Endothelial cell of umbilical vein (primary cell): ENCODE data around the gene ZNF124. TPM values are rescaled to one million over a fixed set of nuclear protein-coding genes. Genes with fewer than 3 reads are reported as not detected.

Experiments
- BruUV-seq: library from RNA; stranded (reverse); fragments of 400-500 nt; replicated peaks from 2 replicates; lab custom pipeline; 2021; lab: Mats Ljungman, UMichigan
- CTCF ChIA-PET: fragments of 300-600, 350-600 bp; sonication (Branson Sonifier 250); formaldehyde crosslinking; loops from one replicate; lab custom pipeline; 2021; ENCODE audit warnings: antibody characterized with exemption, inconsistent platforms; lab: Charles Lee
- POLR2A ChIA-PET: fragments of 300-600, 350-600 bp; sonication (Branson Sonifier 250); formaldehyde crosslinking; loops from one replicate; lab custom pipeline; 2021; ENCODE audit warnings: antibody characterized with exemption, inconsistent platforms; lab: Charles Lee
- DNase-seq: peaks from one replicate; pipeline ENCODE4 v3.0.0-alpha.2; 2011; ENCODE audit warnings: low read depth, low spot score
- FAIRE-seq: peaks from 2 replicates; lab custom pipeline; 2011; peaks lifted over from hg19 to GRCh38; lab: Jason Lieb, UNC
- H2AFZ ChIP-seq: 2 replicates; pipeline ENCODE4 v1.6.0; 2012; ENCODE audit warnings: low read depth, low read length, control low read depth, inconsistent platforms
- H3K27ac ChIP-seq: 2 replicates; pipeline ENCODE4 v1.5.1; 2011; ENCODE audit warnings: low read depth, mild to moderate bottlenecking, control low read depth, low read length, moderate library complexity; ENCODE audit not compliant: insufficient read depth
- H3K27me3 ChIP-seq, 2 experiments: 2 replicates each; pipeline versions ENCODE4 v1.6.0 to v1.6.1; 2011; ENCODE audit warnings: low read length in 2 of 2, mixed read lengths in 1 of 2; ENCODE audit not compliant: control insufficient read depth in 2 of 2, insufficient read depth in 2 of 2
- H3K36me3 ChIP-seq, 2 experiments: 2 replicates in 1 of 2; 3 replicates in 1 of 2; pipeline ENCODE4 v1.5.1; 2011; ENCODE audit warnings: low read length in 2 of 2, mild to moderate bottlenecking in 1 of 2, moderate library complexity in 1 of 2; ENCODE audit not compliant: control insufficient read depth in 2 of 2, insufficient read depth in 2 of 2; ENCODE audit errors: extremely low read depth in 1 of 2
- H3K4me1 ChIP-seq: 3 replicates; pipeline ENCODE4 v1.5.1; 2011; ENCODE audit warnings: mild to moderate bottlenecking, low read length; ENCODE audit not compliant: control insufficient read depth, insufficient read depth; ENCODE audit errors: extremely low read depth
- H3K4me2 ChIP-seq: 2 replicates; pipeline ENCODE4 v1.6.1; 2011; ENCODE audit warnings: low read length, control low read depth, mixed read lengths; ENCODE audit not compliant: insufficient read depth
- H3K4me3 ChIP-seq, 3 experiments: fragments of 200-600 bp in 1 of 3; sonication (generic), shearing (Covaris generic) in 1 of 3; replicated peaks in 1 of 3; 2 replicates each; pipeline ENCODE4 v1.5.1; 2011 to 2016; ENCODE audit warnings: control low read depth in 3 of 3, low read length in 3 of 3, mild to moderate bottlenecking in 2 of 3, inconsistent platforms in 1 of 3, low read depth in 1 of 3, moderate library complexity in 1 of 3; ENCODE audit not compliant: insufficient read depth in 1 of 3
- H3K79me2 ChIP-seq: 2 replicates; pipeline ENCODE4 v1.6.0; 2012; ENCODE audit warnings: low read length, inconsistent platforms; ENCODE audit not compliant: control insufficient read depth, insufficient read depth
- H3K9ac ChIP-seq: replicated peaks from 2 replicates; pipeline ENCODE3; 2011; ENCODE audit warnings: low read length, control low read depth; ENCODE audit not compliant: insufficient read depth; ENCODE audit errors: extremely low read depth
- H3K9me1 ChIP-seq: replicated peaks from 3 replicates; pipeline ENCODE4 v1.6.0; 2011; ENCODE audit warnings: mild to moderate bottlenecking, low read length; ENCODE audit not compliant: control insufficient read depth, insufficient read depth; ENCODE audit errors: extremely low read depth
- H3K9me3 ChIP-seq: replicated peaks from 2 replicates; pipeline ENCODE4 v1.5.1; 2012; ENCODE audit warnings: low read length, inconsistent platforms; ENCODE audit not compliant: control insufficient read depth, insufficient read depth
- H4K20me1 ChIP-seq: replicated peaks from 2 replicates; pipeline ENCODE3; 2011; ENCODE audit warnings: mild to moderate bottlenecking, low read length; ENCODE audit not compliant: control insufficient read depth, insufficient read depth; ENCODE audit errors: extremely low read depth
- CTCF ChIP-seq, 2 donors: IDR thresholded peaks; 1 replicate in 1 of 2; 2 replicates in 1 of 2; pipeline ENCODE4 v1.5.1; 2011; ENCODE audit warnings: low read length in 2 of 2, mild to moderate bottlenecking in 2 of 2, moderate library complexity in 2 of 2, control low read depth in 1 of 2, inconsistent platforms in 1 of 2, low read depth in 1 of 2; ENCODE audit not compliant: insufficient read depth in 1 of 2; ENCODE audit errors: extremely low read depth in 1 of 2
- EZH2 ChIP-seq: IDR thresholded peaks from 2 replicates; pipeline ENCODE4 v1.6.1; 2012; ENCODE audit warnings: borderline replicate concordance, low read depth, mild to moderate bottlenecking, moderate library complexity, low read length, inconsistent platforms; ENCODE audit not compliant: severe bottlenecking
- FOS ChIP-seq: IDR thresholded peaks from 2 replicates; pipeline ENCODE4 v1.6.1; 2011; ENCODE audit warnings: mild to moderate bottlenecking, low read length, moderate library complexity, borderline replicate concordance; ENCODE audit not compliant: insufficient read depth
- GATA2 ChIP-seq: IDR thresholded peaks from 2 replicates; pipeline ENCODE4 v1.7.0; 2011; ENCODE audit warnings: low read depth, mild to moderate bottlenecking, moderate library complexity, mixed read lengths, low read length; ENCODE audit not compliant: insufficient read length, insufficient read depth
- JUN ChIP-seq: IDR thresholded peaks from 2 replicates; pipeline ENCODE4 v1.6.1; 2011; ENCODE audit warnings: borderline replicate concordance, low read depth; ENCODE audit not compliant: insufficient read length, insufficient read depth
- MAX ChIP-seq: IDR thresholded peaks from 2 replicates; pipeline ENCODE4 v1.6.1; 2011; ENCODE audit not compliant: insufficient read depth, insufficient read length
- MYC ChIP-seq: IDR thresholded peaks from one replicate; pipeline ENCODE4 v1.6.1; 2011; ENCODE audit warnings: mild to moderate bottlenecking, low read depth, low read length
- POLR2A ChIP-seq: IDR thresholded peaks from 2 replicates; pipeline ENCODE4 v1.6.1; 2012; ENCODE audit warnings: low read depth, mild to moderate bottlenecking, control low read depth, low read length
- POLR2AphosphoS5 ChIP-seq: IDR thresholded peaks from 2 replicates; pipeline ENCODE4 v1.6.1; 2012; ENCODE audit warnings: low read depth, mild to moderate bottlenecking, control low read depth, low read length, moderate library complexity; ENCODE audit not compliant: insufficient read depth
- dilution Hi-C: fragments of 300-500 bp; cut with MboI; formaldehyde crosslinking; loops from one replicate; pipeline ENCODE4 v1.15.0; 2019; ENCODE audit warnings: low sequenced_read_pairs; ENCODE audit not compliant: extremely low pct_ligation_motif_present
- intact Hi-C: fragments of 100-400 bp; cut with micrococcal nuclease; formaldehyde crosslinking; loops from one replicate; pipeline ENCODE4 v1.10.0; 2022
- polyA plus RNA-seq, 4 experiments: library from polyadenylated mRNA; depleted of rRNA in 3 of 4; stranded (reverse) in 3 of 4; unstranded in 1 of 4; fragments of >200 nt; gene quantifications; 2 replicates each; pipeline versions ENCODE4 v1.2.1 to v1.2.3, GENCODE V29; 2011 to 2012; ENCODE audit warnings: missing spikeins in 1 of 4
- total RNA-seq: library from RNA; stranded (reverse); gene quantifications from 2 replicates; pipeline ENCODE4 v1.2.3, GENCODE V29; 2021

The ZNF124 gene
- total and polyA plus RNA-seq, 2 donors (not counting 3 experiments of a cell fraction or from before 2014, with no cell fraction given) = 3.5 to 25.6 TPM

DNA sequence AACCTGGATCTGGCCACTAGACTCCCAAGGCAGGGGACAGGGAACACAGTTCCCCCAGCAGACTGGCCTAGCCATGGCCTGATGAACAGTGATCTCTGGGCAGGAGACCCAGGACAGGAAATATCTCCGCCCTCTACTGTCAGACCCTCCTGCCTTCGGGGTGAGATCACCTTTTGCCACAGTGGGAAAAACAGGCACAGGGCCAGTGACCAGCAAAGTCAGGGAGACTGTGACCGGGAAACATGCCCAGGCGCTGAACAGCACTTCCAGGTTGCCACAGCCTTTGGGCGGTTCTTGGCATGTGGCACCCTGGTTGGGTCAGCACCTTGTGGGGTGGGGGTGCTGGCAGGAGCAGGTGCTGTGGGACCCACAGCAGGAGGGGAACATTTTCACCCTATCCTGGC lies 58.7 kb downstream of the ZNF124 start:
- FAIRE-seq (no peak), DNase-seq (no peak)
- Histone ChIP-seq H3K9ac (no peak overlapping the region), H3K9me3 (no peaks in the 10 kb centered on the region), H4K20me1 (no peaks in the 10 kb centered on the region), H3K9me1 (no peaks in the 10 kb centered on the region), H2AFZ (no peak overlapping the region), H3K27ac (no peak overlapping the region), H3K4me1 (no peaks in the 10 kb centered on the region), H3K4me2 (no peak overlapping the region), H3K4me3 (no peak overlapping the region), H3K36me3 (no peaks in the 10 kb centered on the region), H3K27me3 (peaks cover 0 to 8% of the 10 kb centered on the region in 2 experiments), H3K79me2 (no peaks in the 10 kb centered on the region)
- intact Hi-C loops (no loop called here), dilution Hi-C loops (no loop called here)
- no TSS peak for BruUV-seq
- TF ChIP-seq POLR2A (no peak), MAX (no peak), CTCF (IDR thresholded peaks at IDR 0.05; ENCODE audit: extremely low read depth in 1 of 2, insufficient read depth in 1 of 2, low read depth in 1 of 2, low read length in 2 of 2) (no peak), EZH2 (no peak), FOS (no peak), JUN (no peak), GATA2 (no peak), POLR2AphosphoS5 (no peak), MYC (no peak)
- ChIA-PET POLR2A (no interaction called here), CTCF (no interaction called here)
